ENCODE results near the gene RAB40B.

DNA sequence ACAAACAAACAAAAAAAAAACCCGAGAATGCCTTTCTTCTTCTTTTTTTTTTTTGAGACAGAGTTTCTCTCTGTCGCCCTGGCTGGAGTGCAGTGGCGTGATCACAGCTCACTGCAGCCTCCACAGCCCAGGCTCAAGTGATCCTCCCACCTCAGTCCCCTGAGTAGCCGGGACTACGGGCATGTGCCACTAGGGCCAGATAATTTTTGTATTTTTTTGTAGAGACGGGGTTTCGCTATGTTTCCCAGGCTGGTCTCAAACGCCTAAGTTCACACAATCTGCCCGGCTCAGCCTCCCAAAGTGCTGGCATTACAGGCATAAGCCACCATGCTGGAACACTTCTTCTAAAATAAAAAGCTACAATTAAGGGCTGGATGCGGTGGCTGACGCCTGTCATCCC, 33.3 kb downstream of the RAB40B start:
- TF ChIP-seq POLR2A (IDR thresholded peaks at IDR 0.05) (no peak), CTCF (IDR thresholded peaks at IDR 0.05) (no peak), POLR2AphosphoS5 (IDR thresholded peaks at IDR 0.05) (no peak)

Data from breast epithelium (tissue), 3 donors.